HepG2 (cell line): ENCODE data around the gene TMEM200B. TPM values are rescaled to one million over a fixed set of nuclear protein-coding genes. Genes with fewer than 3 reads are reported as not detected.

ENCODE experiments used
- ATAC-seq: fragments of 200-7000 bp; cut with Tn5 transposase; 3 replicates; pipeline ENCODE4 v1.9.1; 2020; ENCODE audit warnings: mild to moderate bottlenecking, moderate library complexity
- BruUV-seq: library from RNA; stranded (reverse); fragments of 400-500 nt; replicated peaks from 2 replicates; lab custom pipeline; 2021; lab: Mats Ljungman, UMichigan
- CTCF ChIA-PET: fragments of 300-600 bp; formaldehyde crosslinking; extraction: SDS; loops from one replicate; lab custom pipeline; 2021; ENCODE audit warnings: low total read pairs, inconsistent platforms, low intra/inter-chr PET ratio; lab: Yijun Ruan, JAX
- POLR2A ChIA-PET: fragments of 350-600 bp; sonication (Branson Sonifier 250); formaldehyde crosslinking; loops from one replicate; lab custom pipeline; 2020; ENCODE audit warnings: antibody characterized with exemption, inconsistent platforms; lab: Yijun Ruan, JAX
- DNase-seq: peaks from one replicate; pipeline ENCODE4 v3.0.0-alpha.2; 2015; ENCODE audit warnings: low spot score
- FAIRE-seq: peaks from 3 replicates; lab custom pipeline; 2011; peaks lifted over from hg19 to GRCh38; lab: Jason Lieb, UNC
- H2AFZ ChIP-seq: one replicate; pipeline ENCODE4 v1.6.1; 2011; ENCODE audit warnings: low read length, inconsistent platforms
- H3K27ac ChIP-seq: fragments of 300-600 bp; 3 replicates; pipeline ENCODE4 v1.8.0; 2011; ENCODE audit warnings: mixed run types, mild to moderate bottlenecking, mixed read lengths, low read length, inconsistent platforms; ENCODE audit not compliant: insufficient read depth; ENCODE audit errors: extremely low read length
- H3K27me3 ChIP-seq, 2 experiments: fragments of 200-600 bp in 1 of 2; 2 replicates in 1 of 2; 3 replicates in 1 of 2; pipeline versions ENCODE4 v1.6.0 to v1.8.0; 2011; ENCODE audit warnings: low read length in 2 of 2, mild to moderate bottlenecking in 2 of 2, moderate library complexity in 2 of 2, inconsistent platforms in 1 of 2; ENCODE audit not compliant: insufficient read depth in 2 of 2, control insufficient read depth in 1 of 2
- H3K36me3 ChIP-seq, 2 experiments: fragments of 200-600 bp in 1 of 2; replicated peaks in 1 of 2; 2 replicates in 1 of 2; 3 replicates in 1 of 2; pipeline versions ENCODE4 v1.5.1 to v1.8.0; 2011; ENCODE audit warnings: low read length in 2 of 2, inconsistent platforms in 1 of 2; ENCODE audit not compliant: insufficient read depth in 2 of 2, control insufficient read depth in 1 of 2
- H3K4me1 ChIP-seq: 2 replicates; pipeline ENCODE4 v1.5.1; 2012; ENCODE audit warnings: low read length, inconsistent platforms; ENCODE audit not compliant: insufficient read depth
- H3K4me2 ChIP-seq: 2 replicates; pipeline ENCODE4 v1.6.0; 2011; ENCODE audit warnings: low read depth, low read length, inconsistent platforms
- H3K4me3 ChIP-seq, 3 experiments: fragments of 200-600 bp in 1 of 3; sonication (generic), shearing (Covaris generic) in 1 of 3; replicated peaks in 1 of 3; 2 replicates each; pipeline ENCODE4 v1.5.1; 2011 to 2016; ENCODE audit warnings: low read length in 3 of 3, inconsistent platforms in 2 of 3, low read depth in 2 of 3, mild to moderate bottlenecking in 2 of 3, control low read depth in 1 of 3, mixed read lengths in 1 of 3; ENCODE audit not compliant: insufficient read depth in 1 of 3
- H3K79me2 ChIP-seq: one replicate; pipeline ENCODE4 v1.6.1; 2011; ENCODE audit warnings: low read length, inconsistent platforms; ENCODE audit not compliant: insufficient read depth
- H3K9ac ChIP-seq: 2 replicates; pipeline ENCODE4 v1.6.0; 2011; ENCODE audit warnings: mild to moderate bottlenecking, low read depth, low read length, inconsistent platforms; ENCODE audit not compliant: insufficient read depth
- H3K9me3 ChIP-seq: 2 replicates; pipeline ENCODE4 v1.5.1; 2012; ENCODE audit warnings: mild to moderate bottlenecking, low read length
- H4K20me1 ChIP-seq: 2 replicates; pipeline ENCODE4 v1.6.0; 2011; ENCODE audit warnings: inconsistent platforms, mild to moderate bottlenecking, low read length, moderate library complexity; ENCODE audit not compliant: insufficient read depth
- ARID3A ChIP-seq: IDR thresholded peaks from 2 replicates; pipeline ENCODE4 v1.6.1; 2012; ENCODE audit warnings: low read depth, low read length, improper control_type of control experiment
- EED ChIP-seq: sonication (generic); formaldehyde crosslinking; IDR thresholded peaks from 2 replicates; pipeline ENCODE4 v1.5.0; 2020; ENCODE audit warnings: mild to moderate bottlenecking, missing genetic modification reagents
- POLR2AphosphoS5 ChIP-seq: IDR thresholded peaks from 2 replicates; pipeline ENCODE4 v1.6.1; 2012; ENCODE audit warnings: low read depth, low read length
- RBM22 ChIP-seq: fragments of 200-400 bp; formaldehyde crosslinking; optimal IDR thresholded peaks from 2 replicates; pipeline ENCODE3; 2017; ENCODE audit warnings: mild to moderate bottlenecking, low read length, moderate library complexity
- ZNF609 ChIP-seq: sonication (generic); formaldehyde crosslinking; IDR thresholded peaks from 2 replicates; pipeline ENCODE4 v1.4.0; 2020; ENCODE audit warnings: mild to moderate bottlenecking, missing genetic modification reagents, borderline replicate concordance
- WGBS: methylation state at CpG from one replicate; pipeline ENCODE4 v1.1.6; 2017; ENCODE audit warnings: low lambda C conversion rate; 5-methylcytosine and 5-hydroxymethylcytosine counted together
- in situ Hi-C: cut with HindIII; loops from 2 replicates; pipeline ENCODE4 v1.10.0; 2017; ENCODE audit warnings: low pct_unique_long_range_greater_than_20kb; ENCODE audit not compliant: extremely low pct_ligation_motif_present
- intact Hi-C: fragments of 100-400 bp; cut with micrococcal nuclease; formaldehyde crosslinking; loops from one replicate; pipeline ENCODE4 v1.10.0; 2022; ENCODE audit not compliant: unreplicated experiment
- polyA plus RNA-seq, 8 experiments: library from polyadenylated mRNA; depleted of rRNA in 3 of 8; stranded (reverse) in 7 of 8; unstranded in 1 of 8; fragments of >200 nt; fragmentation: Illumina TruSeq in 4 of 8; extraction: Trizol in 4 of 8; gene quantifications; 2 replicates each; pipeline versions ENCODE4 v1.2.1 to v1.2.3, GENCODE V29; 2011 to 2016; ENCODE audit warnings: low read depth in 4 of 8, missing spikeins in 1 of 8, mixed read lengths in 1 of 8; ENCODE audit not compliant: insufficient read depth in 1 of 8
- total RNA-seq, 5 experiments: library from RNA; depleted of rRNA; stranded (reverse); fragments of >200 nt; fragmentation: Illumina TruSeq; extraction: Trizol; gene quantifications; 2 replicates each; pipeline ENCODE4 v1.2.3, GENCODE V29; 2016; ENCODE audit warnings: low read depth in 1 of 5

The TMEM200B gene
- total and polyA plus RNA-seq, 2 of the 13 experiments (the other 11 are each of a cell fraction or from before 2014, with no cell fraction given) = 1.1 to 1.4 TPM

- TF ChIP-seq RBM22 = peak; percentile 56
- TF ChIP-seq POLR2AphosphoS5 = no peak
- TF ChIP-seq ARID3A = no peak
- no peak for TF ChIP-seq EED (CRISPR knock-in tag)
- no peak for TF ChIP-seq ZNF609 (CRISPR knock-in tag)
- TF ChIP-seq, all 625 proteins: peak for 1
- H3K27me3 ChIP-seq = no peaks in the 10 kb centered on the region
- in situ Hi-C loops (no loop called here), intact Hi-C loops (no loop called here)
- H3K9me3 ChIP-seq = no peaks in the 10 kb centered on the region
- ChIA-PET POLR2A (interaction anchor here (2.0 kb wide), 1 partner anchor 9 kb away, joined by 7 read pairs; the partner anchor contains the start of gene SRSF4), CTCF (no interaction called here)
- H3K4me3 ChIP-seq = no peak overlapping the region
- no peak overlapping the region for H3K4me2 ChIP-seq
- H3K79me2 ChIP-seq = peaks cover 92% of the 10 kb centered on the region
- no peak for FAIRE-seq
- DNase-seq = no peak
- H3K27ac ChIP-seq = no peak overlapping the region
- WGBS = 96% methylated on average over 8 of the region's 8 CpGs
- no peak overlapping the region for H2AFZ ChIP-seq
- H3K9ac ChIP-seq = no peak overlapping the region
- peaks cover 40% of the 10 kb centered on the region for H3K4me1 ChIP-seq
- H3K36me3 ChIP-seq = peaks cover 8 to 41% of the 10 kb centered on the region in 2 experiments; a peak in 4 of 5 replicates
- ATAC-seq = no peak
- no TSS peak for BruUV-seq
- peaks cover 63% of the 10 kb centered on the region for H4K20me1 ChIP-seq
Observed at GRCh38 chr1:29172415-29172939, 48.8 kb upstream of the TMEM200B start.
